Right renal pelvis (tissue), 4 donors: ENCODE data around the gene MTF2. TPM values are rescaled to one million over a fixed set of nuclear protein-coding genes. Genes with fewer than 3 reads are reported as not detected.
"Not testable (repeated sequence)": the region's sequence is repeated elsewhere in the genome, so short reads cannot be mapped to it uniquely, and the experiment has no call there.

Experiments used
- DNase-seq, 4 donors: peaks; one replicate each; pipeline ENCODE4 v3.0.0-alpha.2; 2013; ENCODE audit warnings: low read depth in 4 of 4, low spot score in 3 of 4, missing footprints in 1 of 4
- polyA plus RNA-seq, 4 donors: library from polyadenylated mRNA; unstranded; fragments of 120-200 nt; gene quantifications; one replicate each; pipeline ENCODE4 v1.2.1, GENCODE V29; 2013; ENCODE audit not compliant: insufficient read length in 4 of 4

Gene MTF2
- polyA plus RNA-seq, 4 donors: 39.2 to 51.2 (median 45.9) TPM

DNA sequence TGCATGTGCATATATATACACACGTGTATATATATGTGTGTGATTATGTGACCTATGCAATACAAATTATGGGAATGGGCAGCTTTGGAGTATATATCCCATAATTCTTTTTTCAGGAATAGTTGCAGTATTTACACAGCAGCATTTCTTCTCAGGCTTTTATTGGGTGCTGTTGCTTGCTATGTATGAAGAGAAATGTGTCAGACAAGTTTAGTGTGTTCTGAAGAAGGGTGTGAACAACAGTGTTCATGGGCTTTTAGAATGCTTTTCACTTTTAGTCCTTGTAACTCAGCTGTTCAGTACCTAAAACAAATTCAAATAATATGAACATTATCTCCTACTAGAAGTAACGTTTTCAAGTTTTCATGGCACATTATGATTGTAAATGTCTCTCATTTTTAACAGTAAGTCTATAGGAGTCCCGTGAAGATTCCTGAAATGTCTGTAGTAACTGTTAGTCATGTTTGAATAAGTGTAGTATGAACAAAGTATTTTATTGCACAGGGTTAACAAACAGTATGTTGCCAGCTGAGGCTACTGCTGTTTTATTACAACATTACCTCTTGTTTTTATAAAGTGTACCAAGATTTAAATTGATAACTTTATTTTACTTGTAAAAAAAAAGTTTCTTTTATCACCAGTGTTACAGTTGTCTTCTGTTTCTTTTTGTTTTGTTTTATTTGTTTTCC is 58.7 kb downstream of the MTF2 start:
- DNase-seq: no peak

DNA sequence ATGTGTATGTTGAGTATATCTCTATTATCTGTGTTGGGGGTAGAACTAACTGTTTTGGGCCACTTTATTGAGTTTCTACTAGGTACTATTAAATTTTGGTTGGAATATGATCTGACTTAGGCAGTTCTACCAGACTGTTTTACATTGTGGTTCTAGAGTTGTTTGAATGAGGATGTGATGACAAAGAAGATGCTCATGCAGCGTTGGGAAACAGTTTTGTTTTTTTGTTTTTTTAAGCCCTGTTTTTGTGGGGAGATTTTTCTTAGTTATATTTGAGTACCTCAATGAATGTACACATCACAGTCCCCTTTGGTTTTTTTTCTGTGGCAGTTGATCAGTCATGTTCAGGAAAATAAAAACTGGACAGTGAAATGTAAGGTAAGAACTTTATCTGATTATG is 61.0 kb downstream of the MTF2 start:
- no peak for DNase-seq

DNA sequence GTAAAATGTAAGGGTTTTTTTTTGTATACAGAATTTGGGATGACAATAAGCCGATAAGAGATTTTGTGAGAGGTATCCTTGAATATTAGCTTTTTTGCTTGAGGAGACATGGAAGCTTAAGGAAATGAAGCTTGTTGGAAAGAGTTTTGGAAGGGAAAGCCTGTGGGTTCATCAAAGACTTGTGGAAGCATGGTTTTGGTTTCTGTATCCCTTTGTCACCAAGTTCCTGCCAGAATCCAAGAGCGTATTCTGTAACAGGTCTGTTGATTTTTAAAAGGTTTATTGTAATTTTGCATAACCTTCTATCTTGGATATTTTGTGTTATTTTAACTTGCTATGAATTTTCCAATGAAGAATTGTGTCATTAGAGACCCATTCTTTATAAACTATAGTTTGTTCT is 63.1 kb downstream of the MTF2 start:
- DNase-seq: no peak

DNA sequence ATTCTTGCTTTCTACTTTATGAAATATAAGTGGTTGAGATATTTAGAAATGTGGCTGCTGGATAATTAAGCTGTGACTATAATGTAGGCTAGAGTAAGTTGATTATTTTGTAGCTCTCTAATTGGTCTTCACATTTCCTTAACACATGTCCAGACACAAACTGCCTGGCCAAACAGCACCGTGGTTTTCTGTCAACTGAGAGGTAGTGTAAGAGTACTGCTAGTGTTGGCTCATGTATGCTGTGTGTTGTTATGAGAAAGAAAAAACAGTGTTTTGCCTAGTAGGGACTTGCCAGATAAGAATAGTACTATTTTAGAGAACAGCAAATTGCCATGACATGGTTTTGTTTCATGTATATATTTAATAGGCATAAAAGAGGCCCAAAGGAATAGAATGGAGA is 64.1 kb downstream of the MTF2 start:
- no peak for DNase-seq

DNA sequence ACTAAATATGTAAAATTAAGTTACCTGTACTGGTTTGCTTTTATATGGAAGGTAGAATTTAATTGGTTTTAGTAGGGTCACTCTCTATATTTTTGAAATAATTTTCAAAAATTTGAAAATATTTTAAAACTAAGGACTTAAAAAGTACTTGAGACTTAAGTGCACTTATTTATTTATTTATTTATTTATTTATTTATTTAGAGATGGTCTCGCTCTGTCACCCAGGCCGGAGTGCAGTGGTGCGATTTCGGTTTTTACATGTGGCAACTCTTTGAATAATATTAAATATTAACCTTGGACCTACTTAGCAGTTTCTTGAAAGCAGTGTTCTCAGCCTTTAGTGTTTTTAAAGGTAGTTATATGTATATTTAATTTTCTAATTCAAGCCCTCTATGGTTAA is 64.7 kb downstream of the MTF2 start:
- DNase-seq: no peak

DNA sequence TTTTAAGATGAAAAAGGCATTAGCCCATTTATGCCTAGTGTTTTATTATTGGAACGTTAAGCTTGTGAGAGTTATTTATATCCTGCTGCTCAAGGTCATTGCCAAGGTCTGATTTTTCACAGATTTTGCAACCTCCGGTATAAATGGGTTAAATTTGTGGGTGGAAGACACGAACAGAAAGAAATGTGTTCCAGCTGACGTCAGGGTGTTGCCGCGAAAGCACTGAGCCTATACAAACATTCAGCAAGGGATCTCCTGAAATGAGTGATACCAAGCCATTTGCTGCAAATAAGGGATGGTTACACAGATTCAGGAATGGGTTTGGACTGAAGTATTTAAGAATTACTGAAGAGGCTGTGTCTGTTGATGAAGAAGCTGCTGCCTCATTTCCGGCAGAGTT is 68.9 kb downstream of the MTF2 start:
- no peak for DNase-seq

DNA sequence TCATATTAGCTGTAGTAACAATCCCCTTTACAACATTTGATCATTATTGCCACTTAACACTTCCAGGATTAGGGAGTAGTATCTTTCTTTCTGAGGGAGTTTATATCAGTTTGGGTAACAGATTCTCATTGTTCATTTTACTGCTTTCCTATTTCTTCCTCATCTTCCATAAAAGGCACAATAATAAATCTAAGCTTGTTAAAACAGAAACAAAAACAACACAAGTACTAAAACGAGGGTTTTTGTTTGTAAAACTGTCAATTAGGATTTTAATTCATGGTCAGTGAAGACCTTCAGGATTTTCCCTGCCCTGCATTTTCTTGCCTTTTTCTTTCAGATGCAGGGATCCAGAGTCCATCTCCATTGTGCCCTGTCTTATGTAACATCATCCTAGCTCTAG is 71.6 kb downstream of the MTF2 start:
- no peak for DNase-seq

DNA sequence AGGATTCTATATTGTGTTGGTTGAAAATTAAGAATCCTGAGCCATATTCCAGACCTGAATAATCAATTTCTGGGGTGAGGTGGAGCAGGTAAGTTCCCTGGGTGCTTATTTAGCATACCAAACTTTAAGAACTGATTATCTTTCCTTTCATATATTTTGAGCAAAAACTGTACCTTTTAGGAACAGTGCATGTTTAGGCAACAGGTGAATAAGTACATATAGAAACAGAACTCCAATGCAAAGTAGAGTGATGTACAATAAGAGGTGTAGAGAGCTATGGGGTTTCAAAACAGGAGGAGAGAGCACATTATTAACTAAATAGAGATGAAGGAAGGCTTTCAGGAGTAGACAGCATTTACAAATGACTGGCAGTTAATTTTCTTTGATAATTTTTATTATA is 72.4 kb downstream of the MTF2 start:
- no peak for DNase-seq

DNA sequence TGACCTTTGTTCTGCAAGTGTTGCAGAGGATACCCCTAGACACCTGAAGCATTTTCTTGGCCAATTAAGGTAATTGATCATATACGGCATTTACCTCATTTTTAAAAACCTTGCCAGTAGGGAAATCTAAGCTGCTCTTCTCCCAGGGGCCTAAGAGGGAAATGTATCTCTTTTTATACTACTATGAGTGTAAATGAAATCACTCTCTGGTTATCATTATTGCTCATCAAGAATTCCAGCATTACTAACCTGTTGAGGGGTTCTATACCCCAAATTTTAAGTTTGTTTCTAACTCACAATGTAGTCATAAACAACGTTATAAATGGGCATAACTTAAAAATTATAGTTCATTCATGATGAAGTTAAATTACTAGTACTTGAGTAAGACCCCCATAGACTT is 73.8 kb downstream of the MTF2 start:
- no peak for DNase-seq

DNA sequence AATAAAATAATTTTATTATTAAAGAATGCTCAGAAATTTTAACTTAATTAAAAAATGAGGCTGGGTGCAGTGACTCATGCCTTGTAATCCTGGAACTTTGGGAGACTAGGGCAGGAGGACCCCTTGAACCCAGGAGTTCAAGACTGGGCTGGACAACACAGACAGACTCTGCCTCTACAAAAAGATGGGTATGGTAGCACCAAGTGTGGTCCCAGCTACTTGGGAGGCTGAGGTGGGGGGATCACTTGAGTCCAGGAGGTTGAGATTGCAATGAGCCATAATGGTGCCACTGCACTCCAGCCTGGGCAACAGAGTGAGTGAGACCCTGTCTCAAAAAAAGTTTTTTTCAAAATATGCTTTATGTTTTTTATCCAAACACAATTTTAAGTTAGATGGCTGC is 75.8 kb downstream of the MTF2 start:
- no peak for DNase-seq

DNA sequence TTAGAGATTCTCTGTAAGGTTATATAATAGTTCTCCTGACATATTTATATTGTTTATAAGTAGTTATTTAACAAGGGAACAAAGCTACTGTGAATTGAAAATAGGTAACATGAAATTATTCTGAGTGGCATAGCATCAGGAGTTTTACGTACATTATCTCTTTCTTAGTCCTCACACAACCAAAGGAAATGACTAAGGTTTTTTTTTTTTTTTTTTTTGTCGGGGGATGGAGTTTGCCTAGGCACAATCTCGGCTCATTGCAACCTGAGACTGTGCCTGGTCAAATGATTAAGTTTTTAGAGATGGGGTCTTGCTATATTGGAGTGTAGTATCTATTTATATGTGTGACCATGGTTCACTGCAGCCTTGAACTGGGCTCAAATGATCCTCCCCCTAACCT is 76.3 kb downstream of the MTF2 start:
- no peak for DNase-seq

DNA sequence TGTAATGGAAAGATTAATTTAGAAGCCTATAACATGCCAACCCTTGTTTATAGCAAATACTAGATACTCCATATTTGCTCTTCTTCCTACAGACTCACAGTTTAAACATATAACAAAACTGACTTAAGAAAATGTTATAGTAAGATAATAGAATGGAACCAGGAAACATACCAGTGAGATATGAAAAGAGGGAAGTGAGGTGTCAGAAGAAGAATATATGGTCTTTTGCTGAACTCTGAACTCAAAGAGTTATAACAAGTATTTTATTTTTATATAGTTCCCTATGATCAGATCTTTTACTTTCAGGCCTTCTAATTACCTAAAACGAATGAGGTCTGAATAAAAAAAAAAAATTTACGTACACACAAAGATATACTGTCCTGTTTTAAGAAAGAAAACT is 80.3 kb downstream of the MTF2 start:
- no peak for DNase-seq

DNA sequence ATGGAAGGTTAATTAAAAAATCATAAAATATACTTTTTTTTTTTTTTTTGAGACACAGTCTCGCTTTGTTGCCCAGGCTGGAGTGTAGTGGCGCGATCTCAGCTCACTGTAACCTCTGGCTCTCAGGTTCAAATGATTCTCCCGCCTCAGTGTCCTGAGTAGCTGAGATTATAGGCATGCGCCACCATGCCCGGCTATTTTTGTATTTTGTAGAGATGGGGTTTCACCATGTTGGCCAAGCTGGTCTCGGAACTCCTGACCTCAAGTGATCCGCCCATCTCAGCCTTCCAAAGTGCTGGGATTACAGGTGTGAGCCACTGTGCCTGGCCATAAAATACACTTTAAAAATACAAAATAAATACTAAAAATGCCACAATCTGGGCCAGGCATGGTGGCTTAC is 84.2 kb downstream of the MTF2 start:
- DNase-seq: not testable (repeated sequence)

DNA sequence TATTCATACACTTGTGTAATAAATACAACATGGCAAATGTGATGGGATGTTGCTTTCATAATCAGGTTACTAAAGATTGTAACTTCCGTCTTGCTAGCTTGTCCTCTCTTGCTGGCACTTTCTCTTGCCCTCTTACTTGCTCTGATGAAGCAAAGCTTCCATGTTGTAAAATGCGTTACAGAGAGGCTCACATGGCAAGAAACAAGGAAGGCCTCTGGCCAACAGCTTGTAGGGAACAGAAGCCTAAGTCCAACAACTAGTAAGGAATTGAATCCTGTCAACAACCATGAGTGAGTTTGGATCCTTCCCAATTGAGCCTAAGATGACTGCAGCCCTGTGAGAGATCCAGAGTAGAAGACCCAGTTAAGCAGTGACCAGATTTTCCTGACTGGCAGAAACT is 85.7 kb downstream of the MTF2 start:
- no peak for DNase-seq

DNA sequence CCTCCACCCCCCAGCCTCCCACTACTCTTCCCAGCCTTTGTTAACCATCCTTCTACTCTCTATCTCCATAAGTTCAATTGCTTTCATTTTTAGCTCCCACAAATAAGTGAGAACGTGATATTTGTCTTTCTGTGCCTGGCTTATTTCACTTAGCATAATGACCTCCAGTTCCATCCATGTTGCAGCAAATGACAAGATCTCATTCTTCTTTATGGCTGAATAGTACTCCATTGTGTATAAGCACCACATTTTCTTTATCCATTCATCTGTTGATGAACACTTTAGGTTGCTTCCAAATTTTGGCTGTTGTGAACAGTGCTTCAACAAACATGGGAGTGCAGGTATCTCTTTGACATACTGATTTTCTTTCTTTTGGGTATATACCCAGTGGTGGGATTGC is 86.8 kb downstream of the MTF2 start:
- not testable (repeated sequence) for DNase-seq

DNA sequence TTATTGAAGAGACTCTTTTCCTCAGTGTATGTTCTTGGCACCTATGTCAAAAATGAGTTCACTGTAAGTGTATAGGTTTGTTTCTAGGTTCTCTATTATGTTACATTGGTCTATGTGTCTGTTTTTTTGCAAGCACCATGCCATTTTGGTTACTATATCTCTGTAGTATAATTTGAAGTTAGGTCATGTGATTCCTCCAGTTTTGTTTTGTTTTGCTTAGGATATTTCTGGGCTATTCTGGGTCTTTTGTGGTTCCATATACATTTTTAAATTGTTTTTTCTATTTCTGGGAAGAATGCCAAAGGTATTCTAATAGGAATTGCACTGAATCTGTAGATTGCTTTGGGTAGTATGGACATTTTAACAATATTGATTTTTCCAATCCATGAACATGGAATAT is 87.9 kb downstream of the MTF2 start:
- no peak for DNase-seq

DNA sequence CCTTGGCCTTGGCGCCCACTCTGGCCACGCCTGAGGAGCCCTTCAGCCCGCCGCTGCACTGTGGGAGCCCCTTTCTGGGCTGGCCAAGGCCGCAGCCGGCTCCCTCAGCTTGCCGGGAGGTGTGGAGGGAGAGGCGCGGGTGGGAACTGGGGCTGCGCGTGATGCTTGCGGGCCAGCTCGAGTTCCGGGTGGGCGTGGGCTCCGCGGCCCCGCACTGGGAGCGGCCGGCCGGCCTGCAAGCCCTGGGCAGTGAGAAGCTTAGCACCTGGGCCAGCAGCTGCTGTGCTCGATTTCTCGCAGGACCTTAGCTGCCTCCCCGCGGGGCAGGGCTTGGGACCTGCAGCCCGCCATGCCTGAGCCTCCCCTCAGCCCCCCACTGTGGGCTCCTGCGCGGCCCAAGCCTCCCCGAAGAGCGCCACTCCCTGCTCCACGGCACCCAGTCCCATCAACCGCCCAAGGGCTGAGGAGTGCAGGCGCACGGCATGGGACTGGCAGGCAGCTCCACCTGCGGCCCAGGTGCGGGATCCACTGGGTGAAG is 91.1 kb downstream of the MTF2 start:
- DNase-seq: not testable (repeated sequence)

DNA sequence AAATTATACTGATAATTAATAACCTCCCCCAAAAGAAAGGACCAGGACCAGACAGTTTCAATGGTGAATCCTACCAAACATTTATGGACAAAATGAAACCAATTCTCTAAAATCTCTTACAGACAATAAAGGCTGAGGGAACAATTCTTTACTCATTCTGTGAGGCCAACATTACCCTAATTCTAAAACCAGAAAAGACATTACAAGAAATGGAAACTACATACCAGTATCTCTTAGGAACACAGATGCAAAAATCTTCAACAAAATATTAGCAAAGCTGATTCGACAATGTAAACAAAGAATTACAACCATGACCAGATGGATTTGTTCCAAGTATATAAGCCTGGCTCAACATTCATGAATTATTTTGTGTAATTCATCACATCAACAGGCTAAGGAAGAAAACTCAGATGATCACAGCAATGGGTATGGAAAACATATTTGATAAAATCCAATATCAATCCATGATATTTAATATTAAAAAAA is 92.5 kb downstream of the MTF2 start:
- DNase-seq: no peak

DNA sequence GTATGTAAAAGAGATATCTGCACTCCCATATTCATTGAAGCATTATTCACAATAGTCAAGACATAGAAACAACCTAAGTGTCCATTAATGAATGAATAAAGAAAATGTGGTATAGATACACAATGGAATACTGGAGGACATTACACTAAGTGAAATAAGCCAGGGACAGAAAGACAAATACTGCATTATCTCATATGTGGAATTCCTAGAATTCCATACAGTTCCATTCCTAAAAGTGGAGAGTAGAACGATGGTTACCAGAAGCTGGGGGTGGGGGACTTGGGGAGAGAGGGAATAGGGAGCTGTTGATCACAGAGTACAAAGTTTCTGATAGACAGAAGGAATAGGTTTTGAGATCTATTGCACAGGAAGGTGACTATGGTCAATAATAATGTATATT is 93.7 kb downstream of the MTF2 start:
- DNase-seq: no peak

DNA sequence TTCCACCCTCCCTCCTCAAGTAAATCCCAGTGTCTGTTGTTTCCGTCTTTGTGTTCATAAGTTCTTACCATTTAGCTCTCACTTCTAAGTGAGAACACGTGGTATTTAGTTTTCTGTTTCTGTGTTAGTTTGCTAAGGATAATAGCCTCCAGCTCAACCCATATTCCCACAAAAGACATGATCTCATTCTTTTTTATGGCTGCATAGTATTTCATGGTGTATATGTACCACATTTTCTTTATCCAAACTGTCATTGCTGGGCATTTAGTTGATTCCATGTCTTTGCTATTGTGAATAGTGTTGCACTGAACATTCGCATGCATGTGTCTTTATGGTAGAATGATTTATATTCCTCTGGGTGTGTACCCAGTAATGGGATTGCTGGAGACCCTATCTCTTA is 95.6 kb downstream of the MTF2 start:
- DNase-seq: not testable (repeated sequence)

DNA sequence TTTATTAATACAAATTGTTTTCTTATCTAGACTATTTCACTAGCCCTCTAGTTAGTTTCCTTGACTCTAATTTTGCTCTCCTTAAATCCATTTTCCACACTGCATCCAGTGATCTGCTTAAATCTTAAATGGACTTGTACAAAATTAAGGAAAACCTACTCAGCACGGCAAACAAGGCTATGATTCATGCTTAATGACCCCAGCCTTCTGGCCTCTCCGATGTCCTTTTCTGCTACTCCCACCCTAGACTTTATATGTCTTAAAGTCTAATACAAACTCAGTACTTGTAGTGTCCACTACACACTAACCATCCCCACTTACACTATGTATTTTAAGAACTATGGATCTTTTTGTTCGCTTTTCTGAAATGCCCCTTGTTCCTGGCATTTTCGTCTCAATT is 98.9 kb downstream of the MTF2 start:
- peak in 1 of 4 donors; percentile 10 for DNase-seq

DNA sequence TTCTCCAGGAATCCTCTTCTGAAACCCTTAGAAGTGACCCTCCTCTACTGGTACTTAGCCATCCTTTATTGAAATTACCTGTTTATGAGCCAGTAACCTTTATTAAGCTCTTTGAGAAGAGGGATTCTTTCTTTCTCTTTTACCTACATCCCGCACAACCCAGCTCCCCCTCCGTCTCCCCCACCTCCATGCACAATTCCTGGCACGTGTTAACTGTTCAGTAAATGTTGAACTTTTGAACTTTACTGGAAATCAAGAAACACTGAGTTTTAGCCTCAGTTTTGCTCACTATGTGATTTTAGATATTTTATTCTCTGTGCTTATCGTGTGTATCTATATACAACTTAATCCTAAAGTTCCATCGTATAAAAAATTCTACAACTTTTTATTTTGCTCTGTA is 99.3 kb downstream of the MTF2 start:
- DNase-seq: peak in 1 of 4 donors; percentile 13
